Stimulated activated CD4-positive, alpha-beta T cell treated with anti-CD3 and anti-CD28 coated beads, Interleukin-1b, Interleukin-23, amount 100 ng/mL, for 48 hours (primary cell): ENCODE results near the gene KIF4B.
"Not testable (repeated sequence)": the region's sequence is repeated elsewhere in the genome, so short reads cannot be mapped to it uniquely, and the experiment has no call there.

ENCODE experiments used
- DNase-seq: peaks from one replicate; pipeline ENCODE4 v3.0.0-alpha.2; 2020

The KIF4B gene, protein sequence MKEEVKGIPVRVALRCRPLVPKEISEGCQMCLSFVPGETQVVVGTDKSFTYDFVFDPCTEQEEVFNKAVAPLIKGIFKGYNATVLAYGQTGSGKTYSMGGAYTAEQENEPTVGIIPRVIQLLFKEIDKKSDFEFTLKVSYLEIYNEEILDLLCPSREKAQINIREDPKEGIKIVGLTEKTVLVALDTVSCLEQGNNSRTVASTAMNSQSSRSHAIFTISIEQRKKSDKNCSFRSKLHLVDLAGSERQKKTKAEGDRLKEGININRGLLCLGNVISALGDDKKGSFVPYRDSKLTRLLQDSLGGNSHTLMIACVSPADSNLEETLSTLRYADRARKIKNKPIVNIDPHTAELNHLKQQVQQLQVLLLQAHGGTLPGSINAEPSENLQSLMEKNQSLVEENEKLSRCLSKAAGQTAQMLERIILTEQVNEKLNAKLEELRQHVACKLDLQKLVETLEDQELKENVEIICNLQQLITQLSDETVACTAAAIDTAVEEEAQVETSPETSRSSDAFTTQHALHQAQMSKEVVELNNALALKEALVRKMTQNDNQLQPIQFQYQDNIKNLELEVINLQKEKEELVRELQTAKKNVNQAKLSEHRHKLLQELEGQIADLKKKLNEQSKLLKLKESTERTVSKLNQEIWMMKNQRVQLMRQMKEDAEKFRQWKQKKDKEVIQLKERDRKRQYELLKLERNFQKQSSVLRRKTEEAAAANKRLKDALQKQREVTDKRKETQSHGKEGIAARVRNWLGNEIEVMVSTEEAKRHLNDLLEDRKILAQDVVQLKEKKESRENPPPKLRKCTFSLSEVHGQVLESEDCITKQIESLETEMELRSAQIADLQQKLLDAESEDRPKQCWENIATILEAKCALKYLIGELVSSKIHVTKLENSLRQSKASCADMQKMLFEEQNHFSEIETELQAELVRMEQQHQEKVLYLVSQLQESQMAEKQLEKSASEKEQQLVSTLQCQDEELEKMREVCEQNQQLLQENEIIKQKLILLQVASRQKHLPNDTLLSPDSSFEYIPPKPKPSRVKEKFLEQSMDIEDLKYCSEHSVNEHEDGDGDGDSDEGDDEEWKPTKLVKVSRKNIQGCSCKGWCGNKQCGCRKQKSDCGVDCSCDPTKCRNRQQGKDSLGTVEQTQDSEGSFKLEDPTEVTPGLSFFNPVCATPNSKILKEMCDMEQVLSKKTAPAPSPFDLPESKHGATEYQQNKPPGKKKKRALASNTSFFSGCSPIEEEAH

DNA sequence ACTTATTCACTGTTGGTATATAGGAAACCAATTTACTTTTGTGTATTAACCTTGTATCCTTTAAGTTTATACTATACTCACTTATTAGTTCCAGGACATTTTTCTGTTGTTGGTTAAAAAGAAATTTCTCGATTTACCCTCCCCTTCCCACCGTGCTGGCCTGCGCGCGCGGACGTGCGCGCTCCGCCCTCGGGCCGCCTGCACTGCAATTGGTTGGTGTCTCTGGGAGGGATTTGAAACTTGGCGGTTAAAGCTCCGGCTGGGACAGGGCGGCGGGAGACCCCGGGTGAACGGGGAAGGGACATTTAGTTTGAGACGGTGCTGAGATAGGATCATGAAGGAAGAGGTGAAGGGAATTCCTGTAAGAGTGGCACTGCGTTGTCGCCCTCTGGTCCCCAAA is at the start of gene KIF4B:
Gene KIF4B (plus strand): TSS at position 230 of the 400 bp plus-strand sequence. CDS start 105 bp downstream, at position 335.
- no peak for DNase-seq

DNA sequence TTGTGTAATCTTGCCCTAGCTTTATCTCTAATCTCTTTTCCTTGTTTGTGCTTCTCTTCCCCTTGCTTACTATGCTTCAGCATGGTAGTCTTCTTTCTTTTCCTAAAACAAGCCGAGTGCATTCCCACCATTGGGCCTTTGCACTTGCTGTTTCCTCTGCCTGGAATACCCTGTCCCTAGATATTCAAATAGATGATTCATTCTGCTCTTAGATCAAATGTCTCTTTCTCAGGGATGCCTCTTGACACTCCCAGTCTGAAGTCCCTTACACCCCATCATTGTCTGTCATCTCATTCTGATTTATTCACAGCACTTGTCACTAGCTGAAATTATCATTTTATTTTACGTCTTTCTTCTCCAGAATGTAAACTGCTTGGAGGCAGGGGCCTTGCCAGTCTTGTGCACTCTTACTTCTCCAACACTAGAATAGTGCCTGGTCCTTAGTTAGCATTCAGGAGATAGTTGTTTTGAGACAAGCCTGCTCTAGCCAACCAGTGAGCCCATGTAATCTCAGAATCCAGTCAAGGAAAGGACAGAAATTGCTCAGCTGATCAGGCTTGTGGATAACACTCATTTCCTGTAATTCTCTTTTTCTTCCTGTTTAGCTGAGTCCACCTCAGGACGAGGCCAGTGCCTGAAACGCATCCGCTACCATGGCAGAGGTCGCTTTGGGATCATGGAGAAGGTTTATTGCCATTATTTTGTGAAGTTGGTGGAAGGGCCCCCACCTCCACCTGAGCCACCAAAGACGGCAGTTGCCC is 47.3 kb upstream of the KIF4B start:
- no peak for DNase-seq

DNA sequence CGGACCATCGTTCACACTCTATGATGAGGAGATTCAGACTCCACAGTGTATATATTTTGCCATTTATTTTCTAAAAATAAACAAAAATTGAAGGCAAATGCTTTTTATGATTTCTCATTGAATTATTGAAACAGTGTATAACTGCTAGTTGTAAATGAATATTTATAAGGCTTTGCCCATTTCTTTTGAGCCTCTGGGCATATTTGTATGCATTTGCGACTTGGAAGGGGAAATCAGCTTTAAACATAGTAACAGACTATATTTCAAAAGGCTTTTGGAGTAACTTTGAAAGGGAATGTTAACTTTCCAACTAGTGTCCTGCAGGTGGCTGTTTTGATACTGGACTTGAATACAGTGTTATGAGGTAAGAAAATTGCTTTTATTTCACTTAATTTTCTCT is 46.7 kb upstream of the KIF4B start:
- DNase-seq, result no peak

DNA sequence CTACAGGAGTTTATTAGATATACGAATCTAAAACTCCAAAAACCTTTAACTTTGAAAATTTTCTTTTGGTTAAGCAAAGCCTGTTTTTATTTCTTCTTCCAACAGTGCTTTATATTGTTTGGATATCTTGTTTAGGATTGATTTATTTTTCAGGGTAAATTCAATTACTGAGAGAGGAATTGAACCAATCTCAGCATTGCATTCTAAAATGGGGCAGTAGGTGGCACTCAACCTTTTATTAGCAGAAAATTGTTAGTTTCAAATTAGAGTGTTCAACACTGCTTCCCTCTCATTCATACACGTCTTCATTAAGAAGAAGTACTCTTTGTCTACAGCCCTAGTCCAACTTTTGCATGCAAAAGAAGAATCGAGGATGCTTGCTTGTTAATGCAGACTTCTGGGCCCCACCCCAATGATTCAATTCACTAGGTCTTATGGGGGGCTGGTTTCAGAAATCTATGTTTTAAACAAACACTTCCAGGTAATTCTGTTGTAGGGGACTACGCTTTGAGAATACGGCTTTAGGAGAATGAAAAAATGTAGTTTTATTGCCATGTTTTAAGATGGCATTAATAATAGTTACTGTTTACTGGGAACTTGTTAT is 46.0 kb upstream of the KIF4B start:
- DNase-seq, result no peak

DNA sequence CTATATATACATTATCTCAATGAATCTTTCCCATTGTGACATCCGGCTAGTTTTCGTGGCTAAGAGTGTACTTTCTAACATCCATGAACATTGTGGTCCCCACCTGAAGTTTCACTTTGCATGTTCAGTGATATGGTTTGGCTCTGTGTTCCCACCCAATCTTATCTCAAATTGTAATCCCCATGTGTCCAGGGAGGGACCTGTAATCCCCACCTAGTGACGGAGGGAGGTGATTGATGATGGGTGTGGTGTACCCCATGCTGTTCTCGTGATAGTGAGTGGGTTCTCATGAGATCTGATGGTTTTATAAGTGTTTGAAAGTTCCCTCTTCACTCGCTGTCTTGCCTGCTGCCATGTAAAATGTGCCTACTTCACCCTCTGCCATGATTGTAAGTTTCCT is 44.6 kb upstream of the KIF4B start:
- no peak for DNase-seq

DNA sequence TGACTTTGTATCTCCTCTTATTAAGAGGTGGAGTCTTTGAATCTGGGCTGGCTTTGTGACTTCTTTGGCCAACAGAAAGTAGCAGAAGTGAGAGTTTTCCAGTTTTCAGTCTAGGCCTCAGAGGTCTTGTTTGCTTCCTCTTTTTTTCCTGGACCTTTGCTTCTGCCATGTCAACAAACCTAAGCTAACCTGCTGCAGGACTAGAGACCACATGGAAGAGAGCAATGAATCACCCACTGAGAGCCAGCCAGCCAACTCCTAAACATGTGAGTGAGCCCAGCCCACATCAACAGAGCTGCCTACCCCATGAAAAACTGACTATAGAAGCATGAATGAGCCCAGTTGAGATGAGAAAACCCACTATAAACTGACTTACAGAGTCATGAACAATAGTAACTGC is 42.8 kb upstream of the KIF4B start:
- no peak for DNase-seq

DNA sequence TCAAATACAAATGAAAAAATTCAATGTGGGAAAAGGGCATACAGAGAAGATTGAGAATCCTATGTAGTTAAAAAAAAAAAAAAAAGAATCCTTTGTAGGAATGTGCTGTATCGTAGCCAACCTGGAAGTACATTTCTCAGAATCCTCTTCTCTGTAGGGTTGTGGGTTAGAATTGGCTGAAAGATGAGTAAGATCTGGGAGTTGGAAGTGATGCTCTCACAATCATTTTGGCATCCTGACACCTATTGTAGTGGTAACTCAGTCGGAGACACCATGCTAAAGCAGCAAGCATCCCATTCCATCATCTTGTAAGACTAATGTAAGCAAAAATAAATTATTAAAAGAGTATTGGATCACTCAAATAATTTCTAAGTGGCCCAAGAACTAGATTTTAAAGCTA is 42.1 kb upstream of the KIF4B start:
- no peak for DNase-seq

DNA sequence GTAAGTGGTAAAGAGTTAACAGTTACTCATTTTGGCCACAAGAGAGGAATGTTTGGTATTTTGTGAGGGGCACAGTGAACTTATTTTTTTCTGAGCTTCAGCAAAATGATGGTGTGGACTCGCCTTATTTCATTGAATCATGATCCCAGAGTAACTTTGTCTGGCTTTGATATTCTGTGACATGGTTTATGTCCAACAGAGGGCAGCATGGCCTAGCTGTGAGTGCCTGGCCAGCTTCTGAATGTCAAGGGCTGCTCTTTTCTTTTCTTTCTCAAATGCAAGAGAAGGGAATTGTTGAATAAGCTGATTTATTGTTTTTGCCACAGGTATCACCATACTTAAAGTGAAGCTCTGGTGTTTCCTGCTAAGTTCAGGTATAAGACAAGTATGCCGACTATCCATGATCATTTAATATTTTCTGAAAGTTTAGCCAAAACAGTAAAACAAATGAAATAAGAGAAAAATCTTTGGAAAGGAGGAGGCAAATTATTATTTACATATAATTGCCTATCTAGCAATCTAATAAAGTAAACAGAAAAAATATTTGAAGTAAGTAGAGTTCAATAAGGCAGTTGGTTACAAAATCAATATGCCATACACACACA is 41.0 kb upstream of the KIF4B start:
- no peak for DNase-seq

DNA sequence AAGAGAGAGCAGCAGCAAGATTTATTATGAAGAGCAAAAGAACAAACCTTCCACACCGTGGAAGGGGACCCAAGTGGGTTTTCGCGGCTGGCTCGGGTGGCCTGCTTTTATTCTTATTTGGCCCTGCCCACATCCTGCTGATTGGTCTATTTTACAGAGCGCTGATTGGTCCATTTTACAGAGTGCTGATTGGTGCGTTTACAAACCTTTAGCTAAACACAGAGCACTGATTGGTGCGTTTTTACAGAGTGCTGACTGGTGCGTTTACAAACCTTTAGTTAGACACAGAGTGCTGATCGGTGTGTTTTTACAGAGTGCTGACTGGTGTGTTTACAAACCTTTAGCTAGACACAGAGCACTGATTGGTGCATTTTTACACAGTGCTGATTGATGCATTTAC is 37.5 kb upstream of the KIF4B start:
- DNase-seq, result not testable (repeated sequence)

DNA sequence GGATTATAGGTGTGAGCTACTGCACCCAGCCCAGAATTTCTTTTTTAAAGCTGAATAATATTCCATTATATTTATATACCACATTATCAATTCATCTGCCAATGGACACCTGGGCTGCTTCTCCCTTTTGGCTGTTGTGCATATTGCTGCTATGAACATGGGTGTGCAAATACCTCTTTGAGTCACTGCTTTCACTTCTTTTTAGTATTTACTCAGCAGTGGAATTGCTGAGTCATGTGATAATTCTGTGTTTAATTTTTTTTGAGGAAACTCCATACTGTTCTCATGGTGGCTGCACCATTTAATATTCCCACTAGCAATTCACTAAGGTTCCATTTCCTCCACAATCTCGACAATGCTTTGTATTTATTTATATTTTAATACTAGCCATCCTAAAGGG is 36.1 kb upstream of the KIF4B start:
- no peak for DNase-seq

DNA sequence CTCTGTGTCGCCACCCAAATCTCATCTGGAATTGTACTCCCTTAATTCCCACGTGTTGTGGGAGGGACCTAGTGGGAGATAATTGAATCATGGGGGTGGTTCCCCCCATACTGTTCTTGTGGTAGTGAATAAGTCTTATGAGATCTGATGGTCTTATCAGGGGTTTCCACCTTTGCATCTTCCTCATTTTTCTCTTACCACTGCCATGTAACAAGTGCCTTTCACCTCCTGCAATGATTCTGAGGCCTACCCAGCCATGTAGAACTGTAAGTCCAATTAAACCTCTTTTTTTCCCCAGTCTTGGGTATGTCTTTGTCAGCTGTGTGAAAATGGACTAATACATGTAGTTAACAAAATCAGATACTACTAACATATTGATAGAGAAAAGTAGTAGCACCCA is 35.3 kb upstream of the KIF4B start:
- DNase-seq, result not testable (repeated sequence)

DNA sequence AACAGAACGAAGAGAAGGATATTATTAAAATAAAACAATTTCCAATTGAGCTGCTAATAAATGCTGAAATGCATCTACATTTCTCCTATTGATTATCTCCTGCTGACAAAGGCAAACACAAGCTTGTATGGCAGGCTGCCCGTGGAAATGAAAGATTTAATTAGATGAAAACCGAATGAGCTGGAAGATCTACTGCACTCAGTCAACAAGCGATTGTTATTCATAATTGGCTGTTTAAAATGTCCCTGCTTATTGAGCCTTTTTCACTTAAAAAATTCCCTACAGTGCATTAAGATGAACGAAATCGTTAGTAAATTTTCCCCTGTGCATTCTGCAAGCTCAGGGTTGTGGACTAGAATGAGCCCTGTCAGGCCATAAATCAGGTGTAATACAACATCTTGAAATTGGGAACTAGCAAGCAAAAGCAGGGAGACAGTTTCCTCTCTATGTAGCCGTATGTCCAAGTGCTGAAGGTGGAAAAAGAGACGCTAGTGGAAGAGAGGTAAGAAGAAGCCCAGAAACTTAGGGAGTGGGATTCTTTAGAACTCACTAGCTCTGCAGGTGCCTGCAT is 28.5 kb upstream of the KIF4B start:
- no peak for DNase-seq

DNA sequence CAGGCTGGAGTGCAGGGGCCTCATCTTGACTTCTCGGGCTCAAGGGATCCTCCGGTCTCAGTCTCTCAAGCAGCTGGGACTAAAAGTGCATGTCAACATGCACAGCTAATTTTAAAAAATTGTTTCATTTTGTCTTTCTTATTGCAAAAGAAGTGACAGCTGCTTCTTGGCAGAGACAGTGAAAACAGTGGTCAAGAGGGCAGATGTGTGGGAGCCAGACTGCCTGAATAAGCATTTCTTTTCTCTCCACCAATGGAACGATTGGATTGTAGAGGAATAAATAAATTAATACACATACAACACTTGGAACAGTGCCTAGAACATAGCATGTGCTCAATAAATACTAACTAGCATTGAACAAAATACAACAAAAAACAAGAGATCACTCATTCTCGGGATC is 27.4 kb upstream of the KIF4B start:
- no peak for DNase-seq

DNA sequence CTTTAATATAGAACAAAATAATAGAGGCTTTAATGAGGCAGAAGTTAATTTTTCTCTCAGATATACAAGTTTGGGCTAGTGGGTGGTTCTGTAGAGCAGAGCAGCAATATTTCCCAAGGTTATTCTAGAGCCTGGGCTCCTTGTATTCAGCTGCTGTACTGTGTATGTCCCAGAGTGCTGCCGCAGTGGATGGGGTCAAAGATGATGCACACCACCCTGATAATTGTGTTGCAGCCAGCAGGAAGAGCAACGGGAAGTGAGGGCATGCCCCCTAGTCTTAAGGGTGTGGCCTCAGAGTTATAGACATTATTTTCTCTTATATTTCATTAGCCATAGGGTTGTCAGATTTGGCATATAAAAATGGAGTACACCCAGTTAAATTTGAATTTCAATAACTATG is 23.9 kb upstream of the KIF4B start:
- DNase-seq, result no peak

DNA sequence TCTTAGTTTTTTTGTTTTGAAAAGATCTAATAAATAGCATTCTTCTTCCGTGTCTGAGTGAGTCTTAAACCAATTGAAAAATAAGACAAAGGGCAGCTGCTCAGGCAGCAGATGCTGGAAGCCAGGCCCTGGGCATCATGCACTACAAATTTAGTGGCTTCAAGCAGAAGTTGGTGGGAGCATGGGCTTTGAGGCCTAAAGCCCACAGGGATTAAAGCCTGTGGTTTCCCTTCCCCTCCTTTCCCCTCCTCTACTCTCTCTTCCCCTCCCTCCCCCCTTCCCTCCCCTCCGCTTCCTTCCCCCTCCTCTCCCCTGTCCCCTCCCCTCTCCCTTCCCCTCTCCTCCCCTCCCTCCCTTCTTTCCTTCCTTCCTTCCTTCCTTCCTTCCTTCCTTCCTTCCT is 20.1 kb upstream of the KIF4B start:
- DNase-seq, result no peak

DNA sequence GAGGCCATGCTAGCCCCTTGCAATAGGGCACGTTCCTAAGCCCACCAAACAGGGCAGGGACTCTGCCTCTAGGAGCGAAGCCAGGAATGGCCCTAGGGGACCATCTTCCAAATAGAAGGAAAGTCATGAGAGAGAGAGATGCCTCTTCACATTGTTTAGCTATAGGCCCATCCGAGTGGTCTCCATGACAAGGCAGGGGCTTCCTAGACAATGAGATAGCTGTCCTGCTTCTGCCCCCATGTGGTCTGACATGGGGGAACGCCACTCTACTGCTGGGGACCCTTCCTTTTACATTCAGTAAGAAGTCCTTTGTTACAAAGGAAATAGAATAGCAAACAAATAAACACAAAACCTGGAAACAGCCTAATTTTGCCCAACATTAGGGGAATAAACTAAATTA is 17.9 kb upstream of the KIF4B start:
- DNase-seq, result no peak

DNA sequence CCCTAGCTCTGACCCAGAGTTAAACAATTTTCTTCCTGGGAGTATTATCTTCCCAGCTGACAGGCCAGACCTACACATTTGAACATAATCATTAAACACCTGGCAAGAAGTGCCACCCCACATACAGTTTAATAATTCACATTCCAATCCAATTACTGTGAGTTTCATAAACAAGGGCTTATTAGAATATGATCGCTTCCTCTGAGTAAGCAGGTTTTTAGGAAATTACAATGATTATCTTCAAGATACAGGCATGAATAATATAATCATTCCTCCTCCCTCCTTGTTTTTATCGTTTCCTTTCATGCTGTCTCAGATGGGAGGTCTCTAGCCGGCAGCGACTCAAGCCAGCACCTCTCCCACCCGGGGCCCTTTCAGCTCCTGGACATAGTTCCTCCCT is 15.8 kb upstream of the KIF4B start:
- DNase-seq, result no peak

DNA sequence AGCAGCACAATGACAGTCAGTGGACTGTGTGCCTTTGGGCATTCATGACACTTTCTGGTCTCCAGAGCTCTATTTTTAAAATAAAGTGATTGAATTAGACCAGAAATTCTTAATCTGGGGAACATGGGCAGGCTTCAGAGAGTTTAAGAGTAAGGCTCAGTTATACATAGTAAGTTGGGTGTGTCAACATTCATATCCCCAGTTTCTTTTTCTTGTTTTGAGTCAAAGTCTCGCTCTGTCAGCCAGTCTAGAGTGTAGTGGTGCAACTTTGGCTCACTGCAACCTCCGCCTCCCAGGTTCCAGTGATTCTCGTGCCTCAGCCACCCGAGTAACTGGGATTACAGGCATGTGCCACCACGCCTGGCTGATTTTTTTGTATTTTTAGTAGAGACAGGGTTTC is 13.7 kb upstream of the KIF4B start:
- no peak for DNase-seq

DNA sequence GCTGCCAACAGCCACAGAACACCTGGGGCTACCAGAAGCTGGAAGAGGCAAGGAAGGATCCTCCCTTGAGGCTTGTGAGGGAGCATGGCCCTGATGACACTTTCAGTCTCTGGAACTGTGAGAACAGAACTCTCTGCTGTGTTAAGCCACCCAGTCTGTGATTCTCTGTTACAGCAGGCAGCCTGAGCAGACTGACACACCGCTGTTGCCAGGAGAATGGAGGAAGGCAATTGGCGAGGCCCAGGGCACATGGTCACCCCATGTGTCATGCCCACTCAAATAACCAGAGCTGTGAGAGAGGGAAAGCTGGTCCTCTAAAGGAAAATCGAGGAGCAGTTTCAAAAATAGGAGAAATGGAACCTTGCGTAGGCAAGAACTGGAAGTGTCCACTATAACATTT is 12.0 kb upstream of the KIF4B start:
- no peak for DNase-seq

DNA sequence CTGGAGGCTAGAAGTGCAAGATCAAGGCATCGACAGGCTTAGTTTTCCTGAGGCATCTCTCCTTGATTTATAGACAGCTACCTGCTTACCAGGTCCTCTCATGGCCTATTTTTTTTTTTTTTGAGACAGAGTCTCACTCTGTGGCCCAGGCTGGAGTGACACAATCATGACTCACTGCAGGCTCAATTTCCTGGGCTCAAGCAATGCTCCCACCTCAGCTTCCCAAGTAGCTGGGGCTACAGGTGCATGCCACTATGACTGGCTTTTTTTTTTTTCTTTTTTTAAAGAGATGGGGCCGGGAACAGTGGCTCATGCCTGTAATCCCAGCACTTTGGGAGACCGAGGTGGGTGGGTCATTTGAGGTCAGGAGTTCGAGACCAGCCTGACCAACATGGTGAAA is 10.8 kb upstream of the KIF4B start:
- not testable (repeated sequence) for DNase-seq

DNA sequence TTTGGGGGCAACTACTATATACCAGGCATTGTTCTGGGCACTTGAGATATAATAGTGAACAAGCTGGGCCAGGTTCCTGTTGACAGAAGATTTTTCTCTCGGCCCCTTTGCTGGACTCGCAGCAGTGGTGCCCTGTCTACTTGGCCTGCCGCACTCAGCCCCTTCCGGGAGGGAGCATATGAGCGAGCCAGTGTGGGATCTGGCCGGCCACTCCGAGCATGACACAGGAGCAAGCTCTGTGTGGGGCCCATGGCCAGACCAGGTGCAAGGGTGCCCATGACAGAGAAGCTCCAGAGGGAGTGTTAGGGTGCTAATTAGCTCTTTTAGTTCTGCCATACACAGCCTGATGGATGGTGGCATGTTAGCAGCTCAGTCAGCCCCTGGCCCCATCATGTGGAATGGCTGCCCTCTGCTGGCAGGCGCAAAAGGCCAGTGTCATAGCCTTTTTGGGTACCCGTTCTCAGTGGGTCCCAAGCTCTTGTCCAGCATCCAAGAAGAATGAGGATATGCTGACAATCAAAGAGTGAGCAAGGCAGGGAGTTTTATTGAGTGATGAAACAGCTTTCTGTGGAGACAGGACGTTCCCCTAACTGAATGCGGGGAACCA is 9.3 kb upstream of the KIF4B start:
- peak; percentile 21 for DNase-seq
